Activated gamma-delta T cell treated with anti-CD3 and anti-CD28 coated beads, Interleukin-2, amount 50 U/mL, for 16 hours (primary cell): Measurements from ENCODE around the gene LIF.
"Not testable (repeated sequence)": the region's sequence is repeated elsewhere in the genome, so short reads cannot be mapped to it uniquely, and the experiment has no call there.

Source experiments
- DNase-seq: peaks from one replicate; pipeline ENCODE4 v3.0.0-alpha.2; 2020; ENCODE audit warnings: low read depth

Gene LIF

GRCh38 chr22:30224161-30224857 is 22.2 kb downstream of the LIF start:
- no peak for DNase-seq

- DNase-seq, result no peak
Measured at GRCh38 chr22:30223303-30223702, 23.3 kb downstream of the LIF start.

- no peak for DNase-seq
Measured at GRCh38 chr22:30222321-30222720, 24.2 kb downstream of the LIF start.

- peak; percentile 40 for DNase-seq
Measured at GRCh38 chr22:30221121-30221992, 25.2 kb downstream of the LIF start.

GRCh38 chr22:30220338-30221012 is 26.1 kb downstream of the LIF start:
- DNase-seq, result no peak

GRCh38 chr22:30219668-30220278 is 26.8 kb downstream of the LIF start:
- no peak for DNase-seq

- no peak for DNase-seq
Measured at GRCh38 chr22:30219049-30219654, 27.4 kb downstream of the LIF start.

- no peak for DNase-seq
Measured at GRCh38 chr22:30217698-30218560, 28.6 kb downstream of the LIF start.

GRCh38 chr22:30216710-30217109 is 29.8 kb downstream of the LIF start:
- DNase-seq, result no peak

- DNase-seq, result not testable (repeated sequence)
Measured at GRCh38 chr22:30216272-30216671, 30.3 kb downstream of the LIF start.

GRCh38 chr22:30214703-30215407 is 31.7 kb downstream of the LIF start:
- no peak for DNase-seq

GRCh38 chr22:30212996-30213441 is 33.5 kb downstream of the LIF start:
- no peak for DNase-seq

- no peak for DNase-seq
Measured at GRCh38 chr22:30212363-30212995, 34.1 kb downstream of the LIF start.

GRCh38 chr22:30211124-30211820 is 35.3 kb downstream of the LIF start:
- no peak for DNase-seq

- no peak for DNase-seq
Measured at GRCh38 chr22:30210235-30210909, 36.2 kb downstream of the LIF start.

- DNase-seq, result no peak
Measured at GRCh38 chr22:30209642-30210041, 36.9 kb downstream of the LIF start.

GRCh38 chr22:30208631-30209603 is 37.6 kb downstream of the LIF start:
- no peak for DNase-seq
